ENCODE results near the gene RAPGEF2. TPM values are rescaled to one million over a fixed set of nuclear protein-coding genes. Genes with fewer than 3 reads are reported as not detected.

RAPGEF2 gene
- total RNA-seq, 1 donor from 2014 or later, result 40.6 TPM

DNA sequence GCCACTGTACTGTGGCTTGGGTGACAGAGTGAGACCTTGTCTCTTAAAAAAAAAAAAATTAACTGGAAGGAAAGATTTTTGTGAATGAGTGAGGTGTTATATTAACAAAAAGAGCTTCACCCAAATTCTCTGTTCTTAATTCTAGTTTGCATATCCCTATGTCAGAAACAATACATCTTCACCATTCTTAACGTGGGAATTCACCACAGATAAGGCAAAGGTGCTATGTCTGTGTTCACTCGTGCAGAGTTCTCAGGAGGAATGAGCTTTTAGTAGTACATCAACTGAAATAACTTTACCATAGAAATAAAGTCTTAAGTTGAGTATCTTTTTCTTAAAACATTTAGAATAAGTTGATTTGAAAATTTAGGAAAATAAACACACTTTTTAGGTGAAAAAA lies 135.1 kb downstream of the RAPGEF2 start:
- no peak overlapping the region for H3K27ac Mint-ChIP-seq
- H3K36me3 Mint-ChIP-seq, result peaks cover 10% of the 10 kb centered on the region
- peaks cover 5% of the 10 kb centered on the region for H3K9me3 Mint-ChIP-seq
- no peak for DNase-seq (ENCODE audit: extremely low spot score, unreplicated experiment)
- no peaks in the 10 kb centered on the region for H3K27me3 Mint-ChIP-seq
- H3K4me1 Mint-ChIP-seq (ENCODE audit: unreplicated experiment), result no peaks in the 10 kb centered on the region
- no peak overlapping the region for H3K4me3 Mint-ChIP-seq
- TF ChIP-seq, protein P1, sequence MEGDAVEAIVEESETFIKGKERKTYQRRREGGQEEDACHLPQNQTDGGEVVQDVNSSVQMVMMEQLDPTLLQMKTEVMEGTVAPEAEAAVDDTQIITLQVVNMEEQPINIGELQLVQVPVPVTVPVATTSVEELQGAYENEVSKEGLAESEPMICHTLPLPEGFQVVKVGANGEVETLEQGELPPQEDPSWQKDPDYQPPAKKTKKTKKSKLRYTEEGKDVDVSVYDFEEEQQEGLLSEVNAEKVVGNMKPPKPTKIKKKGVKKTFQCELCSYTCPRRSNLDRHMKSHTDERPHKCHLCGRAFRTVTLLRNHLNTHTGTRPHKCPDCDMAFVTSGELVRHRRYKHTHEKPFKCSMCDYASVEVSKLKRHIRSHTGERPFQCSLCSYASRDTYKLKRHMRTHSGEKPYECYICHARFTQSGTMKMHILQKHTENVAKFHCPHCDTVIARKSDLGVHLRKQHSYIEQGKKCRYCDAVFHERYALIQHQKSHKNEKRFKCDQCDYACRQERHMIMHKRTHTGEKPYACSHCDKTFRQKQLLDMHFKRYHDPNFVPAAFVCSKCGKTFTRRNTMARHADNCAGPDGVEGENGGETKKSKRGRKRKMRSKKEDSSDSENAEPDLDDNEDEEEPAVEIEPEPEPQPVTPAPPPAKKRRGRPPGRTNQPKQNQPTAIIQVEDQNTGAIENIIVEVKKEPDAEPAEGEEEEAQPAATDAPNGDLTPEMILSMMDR (conservative IDR thresholded peaks at IDR 0.05), result no peak

DNA sequence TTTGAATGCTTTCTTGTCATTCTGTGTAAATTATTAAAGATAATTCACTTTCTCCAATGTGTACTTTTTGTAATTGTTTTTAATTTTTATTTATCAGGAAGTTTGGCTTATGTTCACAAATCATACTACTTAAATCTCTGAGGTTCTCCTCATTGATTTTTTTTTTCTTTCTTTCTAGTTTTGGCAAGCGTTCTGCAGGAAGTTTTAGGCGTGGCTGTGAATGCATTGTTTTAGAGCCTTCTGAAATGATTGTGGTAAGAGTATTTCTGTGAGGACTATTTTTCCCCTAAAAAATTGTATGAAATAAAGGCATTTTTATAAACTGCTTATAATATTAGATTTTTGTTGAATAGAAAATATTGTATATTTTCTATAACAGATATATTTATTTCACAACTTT lies 135.8 kb downstream of the RAPGEF2 start:
- no peak for DNase-seq (ENCODE audit: extremely low spot score, unreplicated experiment)
- H3K27ac Mint-ChIP-seq, result no peak overlapping the region
- TF ChIP-seq, protein P1 (conservative IDR thresholded peaks at IDR 0.05), result no peak
- H3K36me3 Mint-ChIP-seq, result peaks cover 10% of the 10 kb centered on the region
- H3K27me3 Mint-ChIP-seq, result no peaks in the 10 kb centered on the region
- no peaks in the 10 kb centered on the region for H3K9me3 Mint-ChIP-seq
- H3K4me1 Mint-ChIP-seq (ENCODE audit: unreplicated experiment), result no peaks in the 10 kb centered on the region
- H3K4me3 Mint-ChIP-seq, result no peak overlapping the region

DNA sequence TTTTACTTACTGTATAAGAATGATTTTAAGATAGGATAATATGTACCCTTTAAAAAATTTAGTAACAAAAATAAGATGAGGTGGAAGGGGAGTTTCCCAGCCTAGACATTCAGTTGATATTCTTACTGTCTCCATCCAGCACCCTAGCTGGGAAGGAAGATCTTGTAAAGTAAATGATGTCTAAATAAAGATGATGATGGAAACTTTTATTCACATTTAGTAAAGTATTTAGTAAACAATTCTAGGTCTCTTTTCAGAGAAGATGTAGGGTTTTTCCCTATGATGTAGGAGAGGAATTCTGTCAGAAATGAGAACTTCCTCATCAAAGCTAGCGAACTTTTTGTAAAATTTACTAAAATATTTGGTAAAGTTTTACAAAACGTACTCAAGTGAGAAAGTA lies 136.8 kb downstream of the RAPGEF2 start:
- peaks cover 10% of the 10 kb centered on the region for H3K36me3 Mint-ChIP-seq
- no peaks in the 10 kb centered on the region for H3K27me3 Mint-ChIP-seq
- no peaks in the 10 kb centered on the region for H3K9me3 Mint-ChIP-seq
- no peaks in the 10 kb centered on the region for H3K4me1 Mint-ChIP-seq (ENCODE audit: unreplicated experiment)
- TF ChIP-seq, protein P1 (conservative IDR thresholded peaks at IDR 0.05), result no peak
- H3K27ac Mint-ChIP-seq, result no peak overlapping the region
- no peak for DNase-seq (ENCODE audit: extremely low spot score, unreplicated experiment)
- H3K4me3 Mint-ChIP-seq, result no peak overlapping the region

DNA sequence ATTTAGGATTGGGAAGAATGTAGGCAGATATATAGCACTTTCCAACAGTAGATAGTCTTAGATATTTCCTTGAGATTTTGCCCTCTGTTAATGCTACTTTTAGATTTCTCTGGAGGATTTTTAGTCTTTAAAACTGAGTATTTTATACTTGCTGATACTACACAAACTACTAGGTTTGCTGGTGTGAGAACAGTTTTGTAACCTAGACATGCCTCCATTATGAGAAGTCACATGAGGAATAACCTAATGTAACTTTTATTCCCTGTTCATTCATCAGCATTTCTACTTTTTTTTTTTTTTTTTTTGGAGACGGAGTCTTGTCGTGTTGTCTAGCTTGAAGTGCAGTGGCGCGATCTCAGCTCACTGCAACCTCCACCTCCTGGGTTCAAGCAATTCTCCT lies 137.2 kb downstream of the RAPGEF2 start:
- Mint-ChIP-seq H3K36me3 (peaks cover 10% of the 10 kb centered on the region), H3K27me3 (no peaks in the 10 kb centered on the region), H3K4me1 (ENCODE audit: unreplicated experiment) (no peaks in the 10 kb centered on the region), H3K4me3 (no peak overlapping the region), H3K9me3 (no peaks in the 10 kb centered on the region), H3K27ac (no peak overlapping the region)
- DNase-seq (ENCODE audit: extremely low spot score, unreplicated experiment), result no peak
- TF ChIP-seq, protein P1 (conservative IDR thresholded peaks at IDR 0.05), result no peak

DNA sequence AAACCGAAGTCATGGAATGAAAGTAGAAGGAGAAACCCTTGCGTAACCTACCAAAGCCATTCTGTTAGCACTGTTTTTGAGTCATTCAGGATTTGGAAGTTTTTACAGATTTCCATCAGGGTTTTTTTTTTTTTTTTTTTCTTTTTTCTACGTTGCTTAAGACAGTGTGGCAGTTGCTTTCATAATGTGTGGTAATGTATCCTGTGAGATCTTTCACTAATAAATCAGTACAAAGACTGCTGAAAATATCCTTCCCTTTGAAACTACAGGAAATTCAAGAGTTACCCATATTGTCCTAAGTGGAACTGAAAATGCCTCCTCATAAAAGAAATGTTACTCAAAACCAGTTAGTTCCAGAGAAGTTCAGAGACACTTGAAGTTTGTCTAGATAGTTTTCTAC lies 137.8 kb downstream of the RAPGEF2 start:
- TF ChIP-seq, protein P1 (conservative IDR thresholded peaks at IDR 0.05), result no peak
- H3K27ac Mint-ChIP-seq, result no peak overlapping the region

DNA sequence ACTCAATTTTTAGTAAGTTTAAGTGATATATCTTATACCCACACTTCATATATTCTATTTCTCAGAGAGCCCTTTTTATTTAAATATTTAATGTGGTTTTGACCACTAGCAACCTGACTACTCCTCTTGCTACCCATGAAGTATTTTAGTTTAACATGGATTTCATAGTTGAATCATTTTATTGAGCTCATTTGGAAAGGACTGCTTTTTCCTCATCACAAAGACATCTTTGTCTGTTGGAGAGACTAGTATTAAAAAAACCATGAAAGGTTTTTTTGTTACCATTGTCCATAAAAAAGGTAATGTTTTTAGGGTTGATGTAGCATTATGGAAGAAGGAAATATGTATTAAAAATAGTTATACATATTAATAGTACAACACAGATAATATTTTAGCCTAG lies 139.5 kb downstream of the RAPGEF2 start:
- Mint-ChIP-seq H3K36me3 (peaks cover 8% of the 10 kb centered on the region), H3K9me3 (peaks cover 3% of the 10 kb centered on the region), H3K4me3 (no peak overlapping the region), H3K4me1 (ENCODE audit: unreplicated experiment) (no peaks in the 10 kb centered on the region), H3K27ac (no peak overlapping the region), H3K27me3 (no peaks in the 10 kb centered on the region)
- DNase-seq (ENCODE audit: extremely low spot score, unreplicated experiment), result no peak
- TF ChIP-seq, protein P1 (conservative IDR thresholded peaks at IDR 0.05), result no peak

More for the DNA sequence above, 137.8 kb downstream of the RAPGEF2 start:
- Mint-ChIP-seq H3K4me1 (ENCODE audit: unreplicated experiment) (no peaks in the 10 kb centered on the region), H3K4me3 (no peak overlapping the region), H3K27me3 (no peaks in the 10 kb centered on the region), H3K36me3 (peaks cover 9% of the 10 kb centered on the region), H3K9me3 (no peaks in the 10 kb centered on the region)
- DNase-seq (ENCODE audit: extremely low spot score, unreplicated experiment), result no peak

All from type B pancreatic cell (in vitro differentiated cells).